Measurements from ENCODE around the gene SH3TC1.

The SH3TC1 gene

GRCh38 chr4:8217246-8217511 is 18.1 kb downstream of the SH3TC1 start:
- DNase-seq: no peak

GRCh38 chr4:8217871-8218270 is 18.8 kb downstream of the SH3TC1 start:
- no peak for DNase-seq

- DNase-seq: no peak
Observed at GRCh38 chr4:8218371-8219031, 19.4 kb downstream of the SH3TC1 start.

GRCh38 chr4:8219236-8219635 is 20.1 kb downstream of the SH3TC1 start:
- DNase-seq: no peak

- no peak for DNase-seq
Observed at GRCh38 chr4:8220661-8221450, 21.8 kb downstream of the SH3TC1 start.

GRCh38 chr4:8221476-8221875 is 22.4 kb downstream of the SH3TC1 start:
- no peak for DNase-seq

GRCh38 chr4:8221985-8222384 is 22.9 kb downstream of the SH3TC1 start:
- DNase-seq: no peak

GRCh38 chr4:8222609-8223388 is 23.7 kb downstream of the SH3TC1 start:
- DNase-seq: no peak

- DNase-seq: no peak
Observed at GRCh38 chr4:8224267-8224974, 25.3 kb downstream of the SH3TC1 start.

GRCh38 chr4:8224975-8225625 is 26.0 kb downstream of the SH3TC1 start:
- no peak for DNase-seq

- no peak for DNase-seq
Observed at GRCh38 chr4:8225706-8226443, 26.8 kb downstream of the SH3TC1 start.

GRCh38 chr4:8227201-8227770 is 28.2 kb downstream of the SH3TC1 start:
- no peak for DNase-seq

- no peak for DNase-seq
Observed at GRCh38 chr4:8227771-8228318, 28.8 kb downstream of the SH3TC1 start.

GRCh38 chr4:8228319-8229250 is 29.5 kb downstream of the SH3TC1 start:
- DNase-seq: peak; percentile 80 to 84

GRCh38 chr4:8229331-8229975 is 30.4 kb downstream of the SH3TC1 start:
- DNase-seq: peak; percentile 12 to 14

GRCh38 chr4:8230033-8230432 is 30.9 kb downstream of the SH3TC1 start:
- no peak for DNase-seq

GRCh38 chr4:8230891-8231290 is 31.8 kb downstream of the SH3TC1 start:
- no peak for DNase-seq

- no peak for DNase-seq
Observed at GRCh38 chr4:8231551-8232049, 32.5 kb downstream of the SH3TC1 start.

GRCh38 chr4:8232748-8233147 is 33.7 kb downstream of the SH3TC1 start:
- DNase-seq: no peak

Measured in activated CD4-positive, alpha-beta T cell treated with anti-CD3 and anti-CD28 coated beads, Interleukin-2, amount 50 U/mL, for 48 hours (primary cell).